Activated naive CD8-positive, alpha-beta T cell treated with anti-CD3 and anti-CD28 coated beads, Interleukin-2, amount 50 U/mL, for 24 hours (primary cell): ENCODE results near the gene NRM.

Experiments
- ATAC-seq: fragments of 150-1000 bp; cut with Tn5 transposase; one replicate; pipeline ENCODE4 v1.10.0; 2021
- DNase-seq: peaks from one replicate; pipeline ENCODE4 v3.0.0; 2021
- H3K27ac Mint-ChIP-seq: one replicate; pipeline ENCODE4 v1.8.0; 2021; ENCODE audit warnings: mild to moderate bottlenecking, mixed read lengths
- H3K27me3 Mint-ChIP-seq: one replicate; pipeline ENCODE4 v1.8.0; 2021; ENCODE audit warnings: mixed read lengths
- H3K36me3 Mint-ChIP-seq: one replicate; pipeline ENCODE4 v1.8.0; 2021; ENCODE audit warnings: low read depth, mixed read lengths
- H3K4me1 Mint-ChIP-seq: one replicate; pipeline ENCODE4 v1.8.0; 2021; ENCODE audit warnings: mixed read lengths
- H3K4me3 Mint-ChIP-seq: one replicate; pipeline ENCODE4 v1.8.0; 2021; ENCODE audit warnings: mild to moderate bottlenecking, moderate library complexity, mixed read lengths
- H3K9me3 Mint-ChIP-seq: one replicate; pipeline ENCODE4 v1.8.0; 2021; ENCODE audit warnings: mixed read lengths

NRM gene

GRCh38 chr6:30645989-30646388, 44.8 kb downstream of the NRM start:
- Mint-ChIP-seq H3K27me3 (no peaks in the 10 kb centered on the region), H3K9me3 (no peaks in the 10 kb centered on the region), H3K4me1 (peaks cover 32% of the 10 kb centered on the region), H3K4me3 (peak overlapping the region; percentile 83), H3K36me3 (peaks cover 11% of the 10 kb centered on the region), H3K27ac (peak overlapping the region; percentile 78)
- DNase-seq (no peak), ATAC-seq (no peak)

GRCh38 chr6:30644769-30645168, 46.0 kb downstream of the NRM start:
- peaks cover 36% of the 10 kb centered on the region for H3K4me1 Mint-ChIP-seq
- H3K4me3 Mint-ChIP-seq = no peak overlapping the region
- no peaks in the 10 kb centered on the region for H3K27me3 Mint-ChIP-seq
- peaks cover 8% of the 10 kb centered on the region for H3K36me3 Mint-ChIP-seq
- H3K9me3 Mint-ChIP-seq = no peaks in the 10 kb centered on the region
- H3K27ac Mint-ChIP-seq = no peak overlapping the region
- ATAC-seq = no peak
- DNase-seq = no peak

- ATAC-seq (no peak), DNase-seq (no peak)
- Mint-ChIP-seq H3K27ac (no peak overlapping the region), H3K27me3 (no peaks in the 10 kb centered on the region), H3K4me3 (no peak overlapping the region), H3K4me1 (peaks cover 33% of the 10 kb centered on the region), H3K9me3 (no peaks in the 10 kb centered on the region), H3K36me3 (peaks cover 6% of the 10 kb centered on the region)
Observed at GRCh38 chr6:30643656-30644055, 47.1 kb downstream of the NRM start.

GRCh38 chr6:30641048-30641447, 49.7 kb downstream of the NRM start:
- peak; percentile 30 for ATAC-seq
- Mint-ChIP-seq H3K4me3 (no peak overlapping the region), H3K4me1 (peaks cover 18% of the 10 kb centered on the region), H3K27ac (no peak overlapping the region), H3K36me3 (peaks cover 5% of the 10 kb centered on the region), H3K9me3 (no peaks in the 10 kb centered on the region), H3K27me3 (no peaks in the 10 kb centered on the region)
- DNase-seq = no peak

GRCh38 chr6:30640481-30640880, 50.3 kb downstream of the NRM start:
- peaks cover 1% of the 10 kb centered on the region for H3K36me3 Mint-ChIP-seq
- no peak overlapping the region for H3K4me3 Mint-ChIP-seq
- no peak overlapping the region for H3K27ac Mint-ChIP-seq
- no peaks in the 10 kb centered on the region for H3K27me3 Mint-ChIP-seq
- ATAC-seq = peak; percentile 58
- no peaks in the 10 kb centered on the region for H3K9me3 Mint-ChIP-seq
- DNase-seq = no peak
- peaks cover 13% of the 10 kb centered on the region for H3K4me1 Mint-ChIP-seq
